Measurements from ENCODE around the gene MEGF6.

MEGF6 gene

GRCh38 chr1:3498986-3499385 lies 112.3 kb downstream of the MEGF6 start:
- DNase-seq, result no peak

GRCh38 chr1:3498246-3498930 lies 112.9 kb downstream of the MEGF6 start:
- DNase-seq, result no peak

GRCh38 chr1:3497521-3497920 lies 113.8 kb downstream of the MEGF6 start:
- DNase-seq, result no peak

- no peak for DNase-seq
Observed at GRCh38 chr1:3496916-3497315, 114.4 kb downstream of the MEGF6 start.

GRCh38 chr1:3495776-3496745 lies 115.2 kb downstream of the MEGF6 start:
- DNase-seq, result no peak

GRCh38 chr1:3494321-3495308 lies 116.7 kb downstream of the MEGF6 start:
- no peak for DNase-seq

- DNase-seq, result no peak
Observed at GRCh38 chr1:3492545-3493246, 118.6 kb downstream of the MEGF6 start.

- peak in 1 of 2 experiments; percentile 17 for DNase-seq
Observed at GRCh38 chr1:3491291-3492246, 119.7 kb downstream of the MEGF6 start.

- DNase-seq, result no peak
Observed at GRCh38 chr1:3490046-3490745, 121.1 kb downstream of the MEGF6 start.

GRCh38 chr1:3488432-3488831 lies 122.9 kb downstream of the MEGF6 start:
- DNase-seq, result no peak

- DNase-seq, result no peak
Observed at GRCh38 chr1:3485016-3485415, 126.3 kb downstream of the MEGF6 start.

GRCh38 chr1:3483801-3484444 lies 127.4 kb downstream of the MEGF6 start:
- DNase-seq, result no peak

- DNase-seq, result no peak
Observed at GRCh38 chr1:3483380-3483779, 127.9 kb downstream of the MEGF6 start.

GRCh38 chr1:3482378-3482849 lies 128.9 kb downstream of the MEGF6 start:
- DNase-seq, result no peak

- DNase-seq, result no peak
Observed at GRCh38 chr1:3481836-3482375, 129.4 kb downstream of the MEGF6 start.

- DNase-seq, result no peak
Observed at GRCh38 chr1:3481046-3481445, 130.3 kb downstream of the MEGF6 start.

- DNase-seq, result no peak
Observed at GRCh38 chr1:3480369-3480719, 131.0 kb downstream of the MEGF6 start.

GRCh38 chr1:3479511-3480368 lies 131.6 kb downstream of the MEGF6 start:
- DNase-seq, result no peak
